HT1080 (cell line): Measurements from ENCODE around the gene ZNF738. TPM values are rescaled to one million over a fixed set of nuclear protein-coding genes. Genes with fewer than 3 reads are reported as not detected.
"Not testable (repeated sequence)": the region's sequence is repeated elsewhere in the genome, so short reads cannot be mapped to it uniquely, and the experiment has no call there.

ENCODE experiments used
- DNase-seq: peaks from one replicate; pipeline ENCODE4 v3.0.0-alpha.2; 2015; ENCODE audit warnings: low read depth
- polyA plus RNA-seq, 2 experiments: library from polyadenylated mRNA; depleted of rRNA; stranded (reverse); fragments of >200 nt; gene quantifications; 2 replicates each; pipeline ENCODE4 v1.2.3, GENCODE V29; 2015
- total RNA-seq: library from RNA; depleted of rRNA; stranded (reverse); fragments of >200 nt; shearing (Covaris generic); gene quantifications from 2 replicates; pipeline ENCODE4 v1.2.3, GENCODE V29; 2014; rRNA removed

Gene ZNF738
- total RNA-seq, result 5.2 and 6.5 TPM in 2 replicates
- 4.8 and 4.9 TPM in 2 replicates for polyA plus RNA-seq (2015; cell fraction: cytosol; rRNA removed)
- 13.4 and 17.2 TPM in 2 replicates for polyA plus RNA-seq (2015; cell fraction: nucleus; rRNA removed)

DNA sequence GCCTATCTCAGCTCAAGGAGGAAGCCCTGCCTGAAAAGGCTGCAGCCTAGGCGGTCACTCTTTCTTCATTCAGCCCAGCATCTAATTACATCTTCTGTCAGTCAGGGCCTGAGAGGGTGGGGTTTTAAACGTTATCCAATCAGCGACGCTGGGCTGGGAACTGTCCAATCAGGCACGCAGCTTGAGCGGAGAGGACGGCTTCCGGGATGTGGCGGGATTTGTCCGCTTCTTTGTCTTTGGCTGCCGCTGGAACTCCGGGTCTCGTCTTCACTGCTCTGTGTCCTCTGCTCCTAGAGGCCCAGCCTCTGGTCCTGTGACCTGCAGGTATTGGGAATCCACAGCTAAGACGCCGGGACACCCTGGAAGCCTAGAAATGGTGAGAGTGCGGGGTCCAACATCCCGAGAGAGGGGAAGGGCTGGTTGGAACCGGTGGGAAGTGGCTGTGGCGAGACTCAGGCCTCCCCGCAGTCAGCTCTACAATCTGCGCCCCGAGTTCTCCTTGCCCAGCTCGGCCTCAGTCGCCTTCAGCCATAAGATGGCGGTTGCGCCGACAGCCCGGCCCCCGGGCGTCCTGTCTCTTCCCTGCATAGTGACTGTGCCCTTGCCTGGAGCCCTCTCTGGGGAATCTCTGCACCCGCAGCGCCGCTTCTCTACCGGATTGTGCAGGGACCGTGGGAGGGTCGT is at the start of gene ZNF738:
ZNF738 (plus strand) TSS at position 233 of the 684 bp plus-strand sequence; CDS start at position 374, 141 bp downstream.
- peak; percentile 93 for DNase-seq

- DNase-seq, result not testable (repeated sequence)
These were observed 46.0 kb upstream of the ZNF738 start for GRCh38 chr19:21312807-21313206.

DNA sequence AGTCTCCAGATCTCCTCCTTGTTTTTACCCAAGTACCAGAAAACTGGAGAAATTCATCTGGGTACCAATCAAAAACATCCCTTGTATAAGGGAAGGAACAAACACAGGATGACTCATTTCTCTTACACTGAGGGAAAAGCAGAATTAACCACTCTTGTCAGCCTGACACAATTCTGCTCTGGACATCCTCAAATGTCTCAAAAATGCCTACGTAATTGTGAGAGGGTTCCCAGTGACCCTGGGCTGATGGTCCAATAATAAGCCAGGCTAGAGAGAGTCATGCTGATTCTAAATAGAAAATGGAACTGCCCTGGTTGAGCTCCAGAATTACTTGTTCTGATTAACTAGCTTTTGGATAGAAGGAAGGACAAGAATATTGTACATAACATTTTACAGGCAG is 44.1 kb upstream of the ZNF738 start:
- no peak for DNase-seq

GRCh38 chr19:21317821-21318220 is 41.0 kb upstream of the ZNF738 start:
- no peak for DNase-seq

- DNase-seq, result no peak
These were observed 37.7 kb upstream of the ZNF738 start for GRCh38 chr19:21321134-21321533.

GRCh38 chr19:21321996-21322395 is 36.8 kb upstream of the ZNF738 start:
- DNase-seq, result peak; percentile 17

DNA sequence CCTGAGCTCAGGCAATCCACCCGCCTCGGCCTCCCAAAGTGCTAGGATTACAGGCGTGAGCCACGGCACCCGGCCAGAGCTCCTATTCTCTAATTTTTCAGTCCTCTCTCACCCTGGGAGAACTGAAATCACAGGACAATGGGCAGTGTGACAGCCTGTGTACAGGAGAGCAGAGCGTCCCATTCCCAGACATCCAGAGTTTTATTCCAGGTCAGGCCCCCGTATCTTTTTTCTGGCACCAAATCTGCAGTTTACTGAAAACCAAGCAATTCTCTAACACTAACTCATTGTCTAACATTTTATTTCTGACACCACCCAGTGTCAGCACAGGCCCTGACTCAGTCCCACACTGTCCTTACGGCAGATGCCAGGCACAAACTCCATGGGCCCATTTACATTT is 36.3 kb upstream of the ZNF738 start:
- DNase-seq, result no peak

- DNase-seq, result no peak
These were observed 35.8 kb upstream of the ZNF738 start for GRCh38 chr19:21323000-21323399.

- no peak for DNase-seq
These were observed 32.6 kb upstream of the ZNF738 start for GRCh38 chr19:21326169-21326568.

GRCh38 chr19:21328406-21328805 is 30.4 kb upstream of the ZNF738 start:
- peak; percentile 1 for DNase-seq

DNA sequence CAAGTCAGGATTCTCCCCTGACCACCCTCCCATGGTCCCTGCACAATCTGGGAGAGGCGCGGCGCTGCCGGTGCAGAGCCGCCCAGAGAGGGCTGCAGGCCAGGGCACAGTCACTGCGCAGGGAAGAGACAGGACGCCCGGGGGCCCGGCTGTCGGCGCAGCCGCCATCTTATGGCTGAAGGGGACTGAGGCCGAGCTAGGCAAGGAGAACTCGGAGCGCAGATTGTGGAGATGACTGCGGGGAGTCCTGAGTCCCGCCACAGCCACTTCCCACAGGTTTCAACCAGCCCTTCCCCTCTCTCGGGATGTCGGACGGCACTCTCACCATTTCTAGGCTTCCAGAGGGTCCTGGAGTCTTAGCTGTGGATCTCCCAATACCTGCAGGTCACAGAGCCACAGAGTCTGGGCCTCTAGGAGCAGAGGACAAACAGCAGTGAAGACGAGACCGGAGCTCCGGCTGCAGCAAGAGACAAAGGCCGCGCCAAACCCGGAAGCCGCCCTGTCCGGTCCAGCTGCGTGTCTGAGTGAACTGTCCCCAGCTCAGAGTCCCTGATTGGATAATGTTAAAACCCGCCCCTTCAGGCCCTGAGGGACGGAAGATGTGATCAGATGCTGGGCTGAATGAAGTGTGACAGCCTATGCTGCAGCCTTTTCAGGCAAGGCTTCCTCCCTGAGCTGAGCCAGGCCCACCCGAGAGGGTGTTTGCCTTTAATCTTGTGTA is 29.8 kb upstream of the ZNF738 start, which contains the start of gene ZNF708:
ZNF708 (minus strand) TSS at position 526 of the 721 bp plus-strand sequence; CDS start at position 328, 198 bp downstream.
- DNase-seq, result peak; percentile 88

DNA sequence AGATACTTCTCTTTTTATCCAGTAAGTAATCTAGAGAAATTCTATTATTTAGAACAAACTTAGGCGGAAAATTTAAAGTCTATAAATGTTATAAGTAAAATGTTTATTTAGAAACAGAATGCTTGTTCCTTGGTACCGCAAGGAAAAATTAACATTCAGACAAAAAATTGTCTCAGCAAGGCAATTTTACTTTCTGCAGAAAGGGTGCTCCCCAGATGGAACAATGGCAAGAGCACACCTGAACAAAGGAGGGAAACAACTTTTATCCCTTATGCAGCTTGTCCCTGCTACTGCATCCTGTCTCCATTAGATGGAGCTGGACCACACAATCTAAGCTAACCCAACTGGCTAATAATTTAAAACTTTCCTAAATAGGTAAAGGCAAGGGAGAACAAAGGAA is 23.1 kb upstream of the ZNF738 start:
- DNase-seq, result no peak

GRCh38 chr19:21344841-21345240 is 14.0 kb upstream of the ZNF738 start:
- DNase-seq, result not testable (repeated sequence)

DNA sequence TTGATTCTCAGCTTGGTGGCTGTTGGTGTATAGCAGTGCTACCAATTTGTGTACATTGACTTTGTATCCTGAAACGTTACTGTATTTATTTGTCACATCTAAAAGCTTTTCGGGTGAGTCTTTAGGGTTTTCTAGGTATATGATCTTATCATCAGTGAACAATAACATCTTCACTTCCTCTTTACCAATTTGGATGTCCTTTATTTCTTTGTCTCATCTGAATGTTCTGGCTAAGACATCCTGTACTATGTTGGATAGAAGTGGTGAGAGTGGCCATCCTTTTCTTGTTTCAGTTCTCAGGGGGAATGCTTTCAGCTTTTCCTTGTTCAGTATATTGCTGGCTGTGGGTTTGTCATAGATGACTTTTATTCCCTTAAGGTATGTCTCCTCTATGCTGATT is 6.0 kb upstream of the ZNF738 start:
- no peak for DNase-seq

- DNase-seq, result no peak
These were observed 3.5 kb downstream of the ZNF738 start for GRCh38 chr19:21362291-21362690.

GRCh38 chr19:21383980-21384582 is 25.3 kb downstream of the ZNF738 start:
- DNase-seq, result no peak

DNA sequence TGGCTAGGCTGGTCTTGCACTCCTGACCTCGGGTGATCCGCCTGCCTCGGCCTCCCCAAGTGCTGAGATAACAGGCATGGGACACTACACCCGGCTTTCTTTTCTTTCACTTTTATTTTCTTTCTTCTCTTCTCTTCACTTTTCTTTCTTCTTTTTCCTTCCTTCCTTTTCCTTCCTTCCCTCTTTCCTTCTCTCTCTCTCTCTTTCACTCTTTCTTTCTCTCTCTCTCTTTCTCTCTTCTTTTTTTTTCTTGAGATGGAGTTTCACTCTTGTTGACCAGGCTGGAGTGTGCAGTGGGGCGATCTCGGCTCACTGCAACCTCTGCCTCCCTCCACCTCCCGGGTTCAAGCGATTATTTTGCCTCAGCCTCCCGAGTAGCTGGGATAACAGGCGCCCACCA is 37.3 kb downstream of the ZNF738 start:
- DNase-seq, result no peak

DNA sequence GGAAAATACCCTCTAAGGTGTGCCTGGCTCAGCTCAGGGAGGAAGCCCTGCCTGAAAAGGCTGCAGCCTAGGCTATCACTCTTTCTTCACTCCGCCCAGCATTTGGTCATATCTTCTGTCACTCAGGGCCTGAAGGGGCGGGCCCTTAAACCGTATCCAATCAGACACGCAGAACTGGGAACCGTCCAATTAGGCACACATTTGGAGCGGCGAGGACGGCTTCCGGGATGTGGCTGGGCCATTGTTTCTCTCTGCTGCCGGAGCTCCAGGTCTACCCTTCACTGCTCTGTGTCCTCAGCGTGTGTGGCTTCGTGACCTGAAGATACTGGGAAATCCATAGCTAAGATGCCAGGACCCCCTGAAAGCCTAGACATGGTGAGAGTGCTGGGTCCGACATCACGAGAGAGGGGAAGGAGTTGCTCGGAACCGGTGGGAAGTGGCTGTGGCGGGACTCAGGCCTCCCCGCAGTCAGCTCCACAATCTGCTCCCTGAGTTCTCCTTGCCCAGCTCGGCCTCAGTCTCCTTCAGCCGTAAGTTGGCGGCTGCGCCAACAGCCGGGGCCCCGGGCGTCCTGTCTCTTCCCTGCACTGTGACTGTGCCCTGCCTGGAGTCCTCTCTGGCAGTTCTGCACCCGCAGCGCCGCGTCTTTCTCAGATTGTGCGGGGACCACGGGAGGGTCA is 38.2 kb downstream of the ZNF738 start, which contains the start of gene ZNF493:
ZNF493 (plus strand) TSS at position 241 of the 680 bp plus-strand sequence; CDS start at position 346, 105 bp downstream.
- DNase-seq, result peak; percentile 91

DNA sequence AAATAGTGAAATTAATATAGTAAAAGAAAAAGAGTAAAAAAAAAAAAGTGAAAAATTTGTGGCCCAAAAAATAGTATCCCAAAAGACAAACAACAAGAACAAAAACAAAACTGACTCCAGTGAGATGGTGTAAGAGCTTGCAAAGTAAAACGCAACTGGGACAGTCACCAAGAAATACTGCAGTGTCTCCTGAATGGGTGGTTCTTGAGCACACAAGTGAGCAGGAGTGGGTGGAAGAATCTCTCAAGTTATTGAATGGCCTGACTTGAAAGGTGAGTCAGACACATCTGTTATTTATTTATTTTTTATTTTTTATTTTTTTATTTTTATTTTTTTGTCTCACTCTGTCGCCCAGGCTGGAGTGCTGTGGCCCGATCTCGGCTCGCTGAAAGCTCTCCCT is 40.1 kb downstream of the ZNF738 start:
- no peak for DNase-seq

DNA sequence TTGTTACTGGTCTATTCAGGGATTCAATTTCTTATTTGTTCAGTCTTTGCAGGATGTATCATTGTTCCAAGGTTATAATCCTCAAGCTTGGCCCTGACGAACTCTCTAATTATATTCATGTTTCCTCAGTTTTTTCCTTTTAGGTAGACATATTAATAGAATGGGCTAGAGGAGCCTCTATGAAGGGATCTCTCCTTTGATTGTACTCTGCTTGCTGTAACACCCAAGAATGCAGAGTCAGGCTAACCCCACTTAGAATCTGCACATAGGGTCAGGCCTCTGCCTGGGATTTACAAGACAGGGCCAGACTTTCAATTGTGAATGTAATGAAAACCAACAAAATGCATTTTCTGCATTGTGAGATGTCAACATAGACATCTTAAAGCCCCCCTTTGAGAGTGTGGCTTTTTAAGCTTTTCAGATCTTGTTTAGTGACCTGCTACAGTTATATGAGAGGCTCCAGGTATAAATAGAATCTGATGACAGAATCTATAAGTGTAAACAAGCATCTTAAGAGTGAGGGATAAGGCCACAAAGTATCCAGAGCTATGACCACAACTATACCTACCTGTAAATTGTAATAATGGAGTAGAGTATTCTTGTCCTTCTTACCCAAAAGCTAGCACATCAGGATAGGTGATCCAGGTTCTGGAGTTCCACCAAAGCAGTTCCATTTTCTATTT is 43.6 kb downstream of the ZNF738 start:
- DNase-seq, result no peak

DNA sequence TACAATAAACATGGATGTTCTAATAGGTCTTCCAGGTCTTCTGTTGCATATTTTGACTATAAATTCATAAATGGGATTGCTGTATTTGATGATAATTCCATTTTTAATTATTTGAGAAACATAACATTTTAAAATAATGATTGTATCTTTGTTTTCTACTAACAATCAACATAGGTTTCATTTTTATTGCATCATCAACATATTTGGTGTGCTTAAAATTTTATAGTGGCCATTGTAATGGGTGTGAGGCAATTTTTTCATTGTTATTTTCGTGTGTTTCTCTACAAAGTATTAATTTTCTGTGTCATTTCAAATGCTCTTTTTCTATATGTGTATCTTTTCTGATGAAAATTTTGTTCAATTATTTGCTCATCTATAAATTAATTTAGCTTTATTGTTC is 51.4 kb downstream of the ZNF738 start:
- DNase-seq, result no peak
